HTR-8/SVneo (cell line): ENCODE measurements around the gene TACR3.
"Not testable (repeated sequence)": the region's sequence is repeated elsewhere in the genome, so short reads cannot be mapped to it uniquely, and the experiment has no call there.

Experiments
- DNase-seq: peaks from one replicate; pipeline ENCODE4 v3.0.0; 2011; ENCODE audit warnings: low spot score, mixed read lengths; ENCODE audit not compliant: insufficient read length
- FAIRE-seq: peaks from 2 replicates; lab custom pipeline; 2011; peaks lifted over from hg19 to GRCh38; lab: Jason Lieb, UNC

TACR3 gene

GRCh38 chr4:103719830-103720207 lies at the start of gene TACR3:
Gene TACR3, minus strand, starts transcription at chr4:103719985. Its CDS starts 310 bp downstream, at chr4:103719675.
- DNase-seq (no peak), FAIRE-seq (no peak)

GRCh38 chr4:103757631-103758030 lies 37.8 kb upstream of the TACR3 start:
- DNase-seq (no peak), FAIRE-seq (no peak)

- no peak for FAIRE-seq
- no peak for DNase-seq
These were observed 37.0 kb upstream of the TACR3 start for GRCh38 chr4:103756741-103757140.

- FAIRE-seq, result no peak
- DNase-seq, result no peak
These were observed 35.1 kb upstream of the TACR3 start for GRCh38 chr4:103754844-103755243.

DNA sequence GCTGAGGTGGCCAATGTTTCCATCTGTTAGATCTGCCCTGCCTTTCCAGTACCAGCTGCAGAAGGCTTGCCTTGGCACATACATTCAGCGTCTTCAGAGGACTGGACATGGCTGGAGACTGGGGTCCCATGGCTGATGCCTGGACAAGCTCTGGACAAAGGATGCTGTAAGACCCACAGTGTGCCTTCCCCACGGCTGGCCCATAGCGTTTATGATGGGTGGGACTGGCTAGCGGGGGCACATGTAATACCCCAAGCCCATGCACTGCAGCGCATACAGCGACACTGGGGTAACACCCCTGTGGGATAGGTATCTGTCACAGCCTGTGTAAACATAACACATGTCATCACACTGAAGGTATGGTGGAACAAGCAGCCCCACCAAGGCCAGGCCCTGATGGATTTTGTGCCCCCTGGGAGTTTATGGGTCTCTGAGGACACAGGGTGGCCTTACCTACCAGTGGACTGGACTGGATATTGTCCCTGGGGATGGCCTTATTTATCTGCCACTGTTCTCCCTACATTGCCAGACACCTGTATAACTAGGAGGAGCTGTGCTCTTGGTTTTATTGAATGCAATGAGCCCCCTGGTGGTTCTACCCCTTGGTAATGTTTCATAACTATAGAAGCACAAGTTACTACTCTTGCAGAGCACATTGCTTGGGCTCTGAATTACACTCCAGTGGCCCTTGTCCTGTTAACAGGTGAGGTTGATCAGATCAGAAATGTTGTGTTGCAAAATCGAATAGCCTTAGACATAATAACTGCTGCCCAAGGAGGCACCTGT lies 34.3 kb upstream of the TACR3 start:
- FAIRE-seq (no peak), DNase-seq (no peak)

- not testable (repeated sequence) for FAIRE-seq, DNase-seq
These were observed 3.4 kb upstream of the TACR3 start for GRCh38 chr4:103723150-103723549.

DNA sequence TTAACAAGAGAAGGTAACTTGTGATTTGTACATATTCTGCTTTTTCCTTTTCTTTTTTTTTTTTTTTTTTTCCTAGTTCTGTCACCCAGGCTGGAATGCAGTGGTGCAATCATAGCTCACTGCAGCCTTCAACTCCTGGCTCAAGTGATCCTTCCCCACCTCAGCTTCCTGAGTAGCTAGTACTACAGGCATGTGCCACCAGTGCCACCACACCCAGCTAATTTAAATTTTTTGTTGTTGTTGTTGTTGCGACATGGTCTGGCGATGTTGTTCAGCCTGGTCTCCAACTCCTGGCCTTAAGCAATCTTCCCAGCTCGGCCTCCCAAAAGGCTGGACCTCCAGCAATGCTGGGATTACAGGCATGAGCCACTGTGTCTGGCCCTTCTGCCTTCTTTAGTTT lies 1.5 kb upstream of the TACR3 start:
- DNase-seq, result no peak
- FAIRE-seq, result no peak

- DNase-seq (no peak), FAIRE-seq (no peak)
These were observed 876 bp upstream of the TACR3 start for GRCh38 chr4:103720661-103721060.

DNA sequence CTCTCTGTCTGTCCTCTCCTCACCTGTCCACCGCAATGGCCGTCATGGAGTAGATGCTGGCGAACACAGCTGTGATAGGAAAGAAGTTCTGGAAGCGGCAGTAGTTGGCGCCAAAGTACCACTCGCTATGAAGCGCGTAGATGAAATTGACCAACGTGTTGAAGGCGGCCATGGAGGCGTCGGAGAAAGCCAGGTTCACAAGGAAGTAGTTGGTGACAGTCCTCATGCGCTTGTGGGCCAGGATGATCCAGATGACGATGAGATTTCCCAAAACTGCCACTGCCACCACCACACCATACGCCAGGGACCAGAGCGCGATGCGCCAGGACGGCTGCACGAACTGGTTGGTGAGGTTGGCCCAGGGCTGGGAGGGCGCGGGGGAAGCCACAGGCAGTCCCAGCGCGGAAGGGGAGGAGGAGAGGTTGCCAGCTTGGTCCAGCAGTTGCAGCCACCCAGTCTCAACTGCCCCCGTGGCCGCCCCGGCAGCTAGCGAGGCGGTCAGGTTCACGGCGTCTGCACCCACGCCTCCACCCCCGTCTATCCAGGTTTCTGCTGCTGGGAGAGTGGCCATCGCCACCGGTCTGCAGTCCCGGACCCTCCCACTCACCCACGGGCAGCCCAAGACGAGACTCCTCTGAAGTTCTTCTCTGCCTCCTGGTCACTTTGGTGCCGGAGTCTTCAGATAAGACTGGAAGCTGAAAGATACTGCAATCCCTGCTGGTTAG lies 518 bp downstream of the TACR3 start:
- FAIRE-seq, result no peak
- no peak for DNase-seq

GRCh38 chr4:103692615-103693014 lies 27.2 kb downstream of the TACR3 start:
- no peak for DNase-seq
- FAIRE-seq, result no peak

- FAIRE-seq (no peak), DNase-seq (no peak)
These were observed 45.8 kb downstream of the TACR3 start for GRCh38 chr4:103673983-103674382.

DNA sequence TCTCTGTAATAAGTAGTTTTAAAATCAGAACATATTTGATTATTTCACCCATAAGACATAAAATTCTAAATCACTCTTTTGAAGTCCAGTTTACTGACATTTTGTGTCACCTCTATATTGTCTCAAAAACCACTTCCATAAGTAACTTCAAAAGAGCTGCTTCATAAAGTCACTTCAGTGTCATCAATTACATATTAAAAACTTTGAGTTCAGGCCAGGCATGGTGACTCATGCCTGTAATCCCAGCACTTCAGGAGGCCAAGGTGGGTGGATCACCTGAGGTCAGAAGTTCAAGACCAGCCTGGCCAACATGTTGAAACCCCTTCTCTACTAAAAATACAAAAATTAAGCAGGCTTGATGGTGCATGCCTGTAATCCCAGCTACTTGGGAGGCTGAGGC lies 53.0 kb downstream of the TACR3 start:
- not testable (repeated sequence) for FAIRE-seq, DNase-seq

- no peak for DNase-seq
- no peak for FAIRE-seq
These were observed 55.2 kb downstream of the TACR3 start for GRCh38 chr4:103664436-103665075.

DNA sequence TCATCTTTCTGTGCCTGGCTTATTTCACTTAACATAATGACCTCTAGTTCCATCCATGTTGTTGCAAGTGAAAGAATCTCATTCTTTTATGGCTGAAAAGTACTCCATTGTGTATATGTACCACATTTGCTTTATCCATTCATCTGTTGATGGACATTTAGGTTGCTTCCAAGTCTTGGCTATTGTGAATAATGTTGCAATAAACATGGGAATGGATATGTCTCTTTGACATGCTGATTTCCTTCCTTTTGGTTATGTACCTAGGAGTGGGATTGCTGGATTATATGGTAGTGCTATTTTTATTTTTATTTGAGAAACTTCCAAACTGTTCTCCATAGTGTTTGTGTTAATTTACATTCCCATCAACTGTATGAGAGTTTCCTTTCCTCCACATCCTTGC lies 71.2 kb downstream of the TACR3 start:
- FAIRE-seq (no peak), DNase-seq (no peak)

DNA sequence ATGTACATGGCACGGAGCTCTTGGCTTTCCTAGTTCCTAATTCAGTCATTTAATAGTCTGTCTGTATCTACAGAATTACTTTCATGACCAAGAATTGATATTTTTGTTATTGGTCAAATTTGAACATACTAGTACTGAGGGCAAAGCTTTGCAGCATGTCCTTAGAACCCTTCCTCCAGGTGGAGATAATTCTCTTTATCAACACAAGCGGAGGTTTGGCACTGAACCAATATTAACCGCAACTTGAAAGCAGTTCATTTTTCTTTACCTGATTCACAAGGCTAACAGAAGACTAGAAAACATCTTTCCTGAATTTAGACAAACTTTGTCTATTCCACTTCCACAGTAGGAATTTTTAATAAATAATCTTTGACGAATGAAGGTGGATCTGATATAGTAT lies 73.8 kb downstream of the TACR3 start:
- no peak for FAIRE-seq
- DNase-seq, result no peak

DNA sequence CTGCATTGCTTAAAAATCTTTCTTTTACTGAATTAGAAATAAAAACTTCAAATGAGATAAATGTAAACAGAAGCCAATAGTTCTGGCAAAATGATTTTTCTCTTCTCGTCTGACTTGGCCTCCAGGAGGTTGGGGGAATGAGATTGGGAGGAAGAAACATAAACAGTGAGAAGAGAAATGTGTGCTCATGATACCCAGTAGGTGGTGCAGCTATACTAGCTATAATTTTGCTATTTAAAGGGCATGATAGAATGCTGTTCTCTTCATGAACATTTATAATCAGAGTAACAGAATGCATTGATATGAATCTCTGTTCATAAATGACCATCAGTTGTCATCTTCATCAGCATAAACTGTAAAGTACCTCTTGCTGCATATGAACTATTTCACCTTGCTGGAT lies 85.5 kb downstream of the TACR3 start:
- FAIRE-seq, result no peak
- DNase-seq, result no peak

DNA sequence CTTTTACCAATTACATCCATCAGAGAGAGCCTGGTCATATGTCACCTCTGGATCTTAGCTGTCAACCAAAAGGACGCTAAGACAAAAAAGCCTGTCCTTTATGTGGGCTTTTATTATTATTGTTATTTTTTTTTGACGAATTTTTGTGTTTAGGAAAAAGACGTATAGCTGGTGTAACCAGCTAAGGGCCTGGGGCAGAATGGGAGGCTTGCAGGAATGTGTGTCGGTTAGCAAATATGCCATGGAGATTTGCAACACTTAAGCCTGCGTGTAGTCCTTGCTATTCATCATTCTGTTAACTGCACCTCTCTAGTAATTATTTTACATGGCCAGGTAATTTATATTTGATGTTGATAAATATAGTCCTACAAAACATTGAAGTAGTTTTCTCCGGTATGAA lies 93.5 kb downstream of the TACR3 start:
- FAIRE-seq (no peak), DNase-seq (no peak)

DNA sequence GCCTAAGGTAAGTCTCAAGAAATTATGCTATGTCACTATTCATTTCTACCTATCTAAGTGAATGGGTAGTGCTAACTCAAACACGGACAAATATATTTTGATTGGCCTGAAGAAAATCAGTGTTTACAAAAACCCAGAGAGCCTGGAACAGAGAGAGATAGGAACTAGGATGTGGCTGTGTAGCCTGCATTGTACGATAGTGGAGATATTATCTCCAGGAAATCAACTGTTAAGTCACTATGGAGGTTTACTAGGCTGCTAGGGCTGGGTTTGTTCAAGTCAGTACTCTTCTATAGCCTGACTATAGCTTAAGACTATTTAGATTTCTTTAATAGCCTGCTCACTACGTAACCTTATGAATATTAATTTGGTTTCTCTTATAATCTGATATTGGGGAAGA lies 127.9 kb downstream of the TACR3 start:
- DNase-seq, result no peak
- FAIRE-seq, result no peak

DNA sequence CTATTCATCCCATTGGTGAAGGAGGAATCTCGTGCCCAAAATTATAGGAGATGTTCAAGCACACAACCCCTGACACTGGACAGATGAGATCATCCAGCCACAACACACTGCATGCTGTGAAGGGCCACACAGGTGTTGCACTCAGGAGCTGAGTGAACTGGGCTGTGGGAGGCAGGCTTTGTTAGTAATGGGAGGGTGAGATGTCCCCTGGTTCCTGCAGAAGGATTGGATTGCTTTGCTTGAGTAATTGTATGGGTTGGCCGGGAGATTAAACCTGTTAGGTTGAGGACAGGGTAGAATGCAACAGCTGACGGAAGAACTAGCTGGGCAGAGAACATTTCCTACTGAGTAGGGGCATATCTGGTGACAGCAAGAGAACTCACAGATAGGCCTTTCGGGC lies 152.2 kb downstream of the TACR3 start:
- FAIRE-seq (no peak), DNase-seq (no peak)

DNA sequence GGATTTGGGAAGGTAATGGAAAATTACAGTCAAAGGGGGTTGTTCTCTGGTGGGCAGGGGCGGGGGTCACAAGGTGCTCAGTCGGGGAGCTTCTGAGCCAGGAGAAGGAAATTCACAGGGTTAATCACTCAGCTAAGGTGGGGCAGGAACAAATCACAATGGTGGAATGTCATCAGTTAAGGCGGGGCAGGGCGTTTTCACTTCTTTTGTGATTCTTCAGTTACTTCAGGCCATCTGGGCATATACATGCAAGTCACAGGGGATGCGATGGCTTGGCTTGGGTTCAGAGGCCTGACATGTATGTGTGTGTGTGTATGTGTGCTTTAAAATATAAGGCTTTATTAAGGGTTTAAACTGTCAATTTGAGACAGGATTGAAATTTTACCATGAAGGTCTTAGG lies 160.6 kb downstream of the TACR3 start:
- DNase-seq, FAIRE-seq: not testable (repeated sequence)
